BE2C (cell line): ENCODE measurements around the gene GFM1.

Experiments
- DNase-seq: peaks from one replicate; pipeline ENCODE4 v3.0.0-alpha.2; 2020
- H3K27me3 ChIP-seq: fragments of 250-450 bp; sonication (Bioruptor Pico); 2 replicates; pipeline ENCODE4 v1.5.1; 2020; ENCODE audit warnings: mild to moderate bottlenecking
- H3K36me3 ChIP-seq: fragments of 250-450 bp; sonication (Bioruptor Pico); 2 replicates; pipeline ENCODE4 v1.5.1; 2020; ENCODE audit warnings: mild to moderate bottlenecking
- H3K4me1 ChIP-seq: fragments of 250-450 bp; sonication (Bioruptor Pico); 2 replicates; pipeline ENCODE4 v1.5.1; 2020
- H3K4me3 ChIP-seq: 2 replicates; pipeline ENCODE4 v1.5.1; 2011; ENCODE audit warnings: low read depth, low read length
- H3K9me3 ChIP-seq: fragments of 250-450 bp; sonication (Bioruptor Pico); 2 replicates; pipeline ENCODE4 v1.5.1; 2020
- CTCF ChIP-seq: IDR thresholded peaks from 2 replicates; pipeline ENCODE4 v1.5.1; 2012; ENCODE audit warnings: mild to moderate bottlenecking, low read depth, low read length

Gene GFM1

GRCh38 chr3:158713094-158713499, 68.8 kb downstream of the GFM1 start:
- Histone ChIP-seq H3K27me3 (no peaks in the 10 kb centered on the region), H3K4me1 (no peaks in the 10 kb centered on the region), H3K9me3 (no peaks in the 10 kb centered on the region), H3K4me3 (no peak overlapping the region), H3K36me3 (peaks cover 21% of the 10 kb centered on the region)
- TF ChIP-seq CTCF: no peak
- DNase-seq: no peak

GRCh38 chr3:158717576-158717975, 73.2 kb downstream of the GFM1 start:
- Histone ChIP-seq H3K4me3 (no peak overlapping the region), H3K27me3 (no peaks in the 10 kb centered on the region), H3K36me3 (peaks cover 4% of the 10 kb centered on the region), H3K9me3 (no peaks in the 10 kb centered on the region), H3K4me1 (no peaks in the 10 kb centered on the region)
- DNase-seq: no peak
- TF ChIP-seq CTCF: no peak

- H3K36me3 ChIP-seq: no peaks in the 10 kb centered on the region; the same call in none of the 2 replicates
- TF ChIP-seq CTCF: no peak
- no peak overlapping the region for H3K4me3 ChIP-seq
- H3K4me1 ChIP-seq: peaks cover 3% of the 10 kb centered on the region; the same call in 1 of the 2 replicates
- DNase-seq: no peak
- no peaks in the 10 kb centered on the region for H3K9me3 ChIP-seq
- H3K27me3 ChIP-seq: no peaks in the 10 kb centered on the region
These were observed 74.3 kb downstream of the GFM1 start for GRCh38 chr3:158718490-158719170.

- TF ChIP-seq CTCF: no peak
- Histone ChIP-seq H3K4me1 (peaks cover 3% of the 10 kb centered on the region; the same call in 1 of the 2 replicates), H3K27me3 (no peaks in the 10 kb centered on the region), H3K9me3 (no peaks in the 10 kb centered on the region), H3K4me3 (no peak overlapping the region), H3K36me3 (no peaks in the 10 kb centered on the region; the same call in none of the 2 replicates)
- DNase-seq: no peak
These were observed 77.8 kb downstream of the GFM1 start for GRCh38 chr3:158722108-158722507.

GRCh38 chr3:158723991-158724390, 79.7 kb downstream of the GFM1 start:
- Histone ChIP-seq H3K9me3 (no peaks in the 10 kb centered on the region), H3K4me1 (peaks cover 3% of the 10 kb centered on the region; the same call in 1 of the 2 replicates), H3K36me3 (no peaks in the 10 kb centered on the region; the same call in 1 of the 2 replicates), H3K27me3 (no peaks in the 10 kb centered on the region), H3K4me3 (no peak overlapping the region)
- no peak for DNase-seq
- TF ChIP-seq CTCF: no peak

- no peak for TF ChIP-seq CTCF
- Histone ChIP-seq H3K4me1 (peaks cover 3% of the 10 kb centered on the region; the same call in 1 of the 2 replicates), H3K4me3 (no peak overlapping the region), H3K9me3 (no peaks in the 10 kb centered on the region), H3K27me3 (no peaks in the 10 kb centered on the region), H3K36me3 (no peaks in the 10 kb centered on the region; the same call in 1 of the 2 replicates)
- no peak for DNase-seq
These were observed 81.2 kb downstream of the GFM1 start for GRCh38 chr3:158725348-158726011.
